Psoas muscle (tissue), 8 donors: ENCODE measurements around the gene LEF1. TPM values are rescaled to one million over a fixed set of nuclear protein-coding genes. Genes with fewer than 3 reads are reported as not detected.

Experiments
- ATAC-seq, 4 donors: fragments of 200-7000 bp; cut with Tn5 transposase; one replicate each; pipeline ENCODE4 v1.9.1; 2020; ENCODE audit warnings: moderate library complexity in 3 of 4, mild to moderate bottlenecking in 2 of 4
- DNase-seq, 2 donors: peaks; one replicate each; pipeline ENCODE4 v3.0.0-alpha.2; 2020
- H3K27ac ChIP-seq: fragments of 200-600 bp; one replicate; pipeline ENCODE4 v1.8.0; 2022
- H3K27me3 ChIP-seq, 3 donors: fragments of 200-600 bp in 1 of 3; one replicate each; pipeline versions ENCODE4 v1.6.1 to v1.8.0; 2013 to 2022; ENCODE audit warnings: low read length in 2 of 3, mild to moderate bottlenecking in 2 of 3, moderate library complexity in 1 of 3; ENCODE audit not compliant: insufficient read depth in 3 of 3
- H3K36me3 ChIP-seq, 2 donors: fragments of 200-600 bp in 1 of 2; one replicate each; pipeline versions ENCODE4 v1.6.1 to v1.8.0; 2013 to 2022; ENCODE audit warnings: low read depth in 1 of 2, mild to moderate bottlenecking in 1 of 2, moderate library complexity in 1 of 2; ENCODE audit not compliant: insufficient read depth in 1 of 2
- H3K4me1 ChIP-seq: fragments of 200-600 bp; one replicate; pipeline ENCODE4 v1.8.0; 2022
- H3K4me3 ChIP-seq: fragments of 200-600 bp; one replicate; pipeline ENCODE4 v1.8.0; 2022; ENCODE audit warnings: mild to moderate bottlenecking
- H3K9me3 ChIP-seq: fragments of 200-600 bp; one replicate; pipeline ENCODE4 v1.8.0; 2022
- WGBS, 3 donors: extraction: QIAGEN DNeasy Blood & Tissue Kit; methylation state at CpG; one replicate each; pipeline versions ENCODE4 v1.1.6 to v1.1.7; 2013; 5-methylcytosine and 5-hydroxymethylcytosine counted together
- intact Hi-C, 2 donors: fragments of 100-400 bp; cut with DNase I; formaldehyde crosslinking; loops; one replicate each; pipeline versions ENCODE4 v1.11.0 to v1.14.2; 2022
- polyA plus RNA-seq, 3 donors: library from polyadenylated mRNA; stranded (reverse); fragments of 200-250 nt; gene quantifications; one replicate each; pipeline ENCODE4 v1.2.3, GENCODE V29; 2013
- total RNA-seq, 4 donors: library from RNA; stranded (reverse); fragmentation: NEBNext Ultra II Directional in 2 of 4; extraction: Animal tissue kit (Norgen Biotek cat#: 25700) in 2 of 4; gene quantifications; one replicate each; pipeline versions ENCODE4 v1.2.1 to v1.2.4, GENCODE V29; 2021 to 2023
- TF ChIP-seq, protein P1 (sequence below): fragments of 200-600 bp; IDR thresholded peaks from one replicate; pipeline ENCODE4 v1.8.0; 2022; ENCODE audit warnings: antibody characterized with exemption
- donor health status: healthy with polysubstance abuse.
- donor health status: DM: no; HTN: no; CAD: no; lungs with moderate emphysema.
- donor health status: Bipolar disorder and iron deficiency.
- donor health status: healthy.
- donor health status: DM: yes; HTN: yes; CAD: no.
- donor health status: DM: no; HTN: no; CAD: no.
- donor health status: DM: no; HTN: no; CAD: no.
- donor health status: DM: yes; HTN: yes; CAD: no.

Gene LEF1
- total and polyA plus RNA-seq, 7 donors = 0.10 to 0.44 (median 0.29) TPM

DNA sequence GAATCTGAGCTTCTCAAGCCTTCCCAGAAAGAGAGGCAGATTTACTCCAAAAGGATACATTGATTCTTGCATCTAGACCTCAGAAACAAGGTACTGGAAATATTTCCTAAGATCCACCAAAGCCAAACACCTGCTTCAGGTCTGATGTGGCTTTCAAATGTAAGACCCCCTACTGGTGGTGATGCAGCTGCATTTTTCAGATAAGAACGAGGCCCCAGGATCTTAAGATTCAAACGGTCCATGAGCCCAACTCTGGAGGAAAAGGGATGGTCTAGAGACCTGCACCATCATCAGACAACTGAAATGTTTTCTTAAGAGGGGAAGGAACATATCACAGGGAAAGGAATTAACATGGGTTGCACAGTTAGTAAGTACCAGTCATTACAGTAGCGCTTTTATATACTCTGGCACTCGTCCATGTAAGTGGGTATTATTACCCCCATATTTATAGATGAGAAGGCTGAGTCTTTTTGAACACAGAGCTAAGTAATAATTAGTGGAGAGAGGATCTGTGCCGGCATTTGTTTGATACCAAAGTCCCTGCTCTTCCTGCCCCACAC lies 73.7 kb downstream of the LEF1 start:
- no peaks in the 10 kb centered on the region for H3K27me3 ChIP-seq
- intact Hi-C loops = no loop called here
- ATAC-seq (no peak), DNase-seq (no peak)
- TF ChIP-seq, protein P1, sequence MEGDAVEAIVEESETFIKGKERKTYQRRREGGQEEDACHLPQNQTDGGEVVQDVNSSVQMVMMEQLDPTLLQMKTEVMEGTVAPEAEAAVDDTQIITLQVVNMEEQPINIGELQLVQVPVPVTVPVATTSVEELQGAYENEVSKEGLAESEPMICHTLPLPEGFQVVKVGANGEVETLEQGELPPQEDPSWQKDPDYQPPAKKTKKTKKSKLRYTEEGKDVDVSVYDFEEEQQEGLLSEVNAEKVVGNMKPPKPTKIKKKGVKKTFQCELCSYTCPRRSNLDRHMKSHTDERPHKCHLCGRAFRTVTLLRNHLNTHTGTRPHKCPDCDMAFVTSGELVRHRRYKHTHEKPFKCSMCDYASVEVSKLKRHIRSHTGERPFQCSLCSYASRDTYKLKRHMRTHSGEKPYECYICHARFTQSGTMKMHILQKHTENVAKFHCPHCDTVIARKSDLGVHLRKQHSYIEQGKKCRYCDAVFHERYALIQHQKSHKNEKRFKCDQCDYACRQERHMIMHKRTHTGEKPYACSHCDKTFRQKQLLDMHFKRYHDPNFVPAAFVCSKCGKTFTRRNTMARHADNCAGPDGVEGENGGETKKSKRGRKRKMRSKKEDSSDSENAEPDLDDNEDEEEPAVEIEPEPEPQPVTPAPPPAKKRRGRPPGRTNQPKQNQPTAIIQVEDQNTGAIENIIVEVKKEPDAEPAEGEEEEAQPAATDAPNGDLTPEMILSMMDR = no peak
- no peak overlapping the region for H3K27ac ChIP-seq
- no peaks in the 10 kb centered on the region for H3K4me1 ChIP-seq
- WGBS, 3 donors = 62 to 67% (median 62%) methylated on average over 5 of the region's 5 CpGs
- no peaks in the 10 kb centered on the region for H3K36me3 ChIP-seq
- no peak overlapping the region for H3K4me3 ChIP-seq
- no peaks in the 10 kb centered on the region for H3K9me3 ChIP-seq

DNA sequence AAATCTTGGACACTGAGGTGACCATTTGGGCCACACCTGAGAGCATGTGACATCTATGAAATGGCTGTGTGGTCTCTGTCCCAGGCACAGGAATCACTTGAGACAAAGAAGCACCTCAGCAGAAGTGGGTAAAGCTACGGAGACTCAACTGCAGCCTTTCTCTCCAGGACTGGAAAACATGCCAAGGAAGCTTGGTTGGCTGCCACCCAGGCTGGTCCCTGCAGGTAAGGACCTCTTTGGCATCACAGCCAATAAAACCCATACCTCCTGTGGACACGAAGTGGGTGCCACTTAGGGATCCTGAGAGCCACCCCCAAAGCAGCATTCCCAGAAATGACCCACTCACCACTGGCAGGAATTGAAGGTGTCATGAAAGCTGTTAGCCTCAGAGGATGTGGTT lies 74.6 kb downstream of the LEF1 start:
- Histone ChIP-seq H3K36me3 (no peaks in the 10 kb centered on the region), H3K4me3 (no peak overlapping the region), H3K27me3 (no peaks in the 10 kb centered on the region), H3K4me1 (no peaks in the 10 kb centered on the region), H3K9me3 (no peaks in the 10 kb centered on the region), H3K27ac (no peak overlapping the region)
- ATAC-seq (no peak), DNase-seq (no peak)
- TF ChIP-seq, protein P1 = no peak
- intact Hi-C loops = no loop called here
- WGBS, 3 donors = 75 to 87% (median 80%) methylated on average over 2 of the region's 2 CpGs

DNA sequence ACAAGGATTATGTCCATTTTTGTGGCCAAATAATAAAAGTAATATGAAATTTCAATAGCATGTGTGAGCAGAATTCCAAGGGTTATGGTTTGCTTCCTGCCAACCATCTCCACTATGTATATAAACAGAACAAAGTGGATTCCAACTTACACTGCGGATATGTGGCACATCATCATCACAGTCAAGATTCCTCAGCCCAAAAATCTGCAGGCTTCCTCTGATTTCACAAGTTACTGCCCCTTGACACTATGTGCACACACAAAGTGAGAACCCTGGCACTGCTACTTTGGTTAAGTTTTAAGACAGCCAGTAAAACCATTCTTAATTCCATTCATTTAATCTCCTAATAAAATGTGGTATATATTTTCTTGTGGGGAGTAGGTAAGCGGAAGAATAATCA lies 76.4 kb downstream of the LEF1 start:
- Histone ChIP-seq H3K36me3 (no peaks in the 10 kb centered on the region), H3K27me3 (no peaks in the 10 kb centered on the region), H3K9me3 (no peaks in the 10 kb centered on the region), H3K4me1 (no peaks in the 10 kb centered on the region), H3K27ac (no peak overlapping the region), H3K4me3 (no peak overlapping the region)
- TF ChIP-seq, protein P1 = no peak
- DNase-seq (no peak), ATAC-seq (no peak)
- WGBS, 3 donors = 87 to 90% (median 88%) methylated on average over 2 of the region's 2 CpGs
- intact Hi-C loops = no loop called here

DNA sequence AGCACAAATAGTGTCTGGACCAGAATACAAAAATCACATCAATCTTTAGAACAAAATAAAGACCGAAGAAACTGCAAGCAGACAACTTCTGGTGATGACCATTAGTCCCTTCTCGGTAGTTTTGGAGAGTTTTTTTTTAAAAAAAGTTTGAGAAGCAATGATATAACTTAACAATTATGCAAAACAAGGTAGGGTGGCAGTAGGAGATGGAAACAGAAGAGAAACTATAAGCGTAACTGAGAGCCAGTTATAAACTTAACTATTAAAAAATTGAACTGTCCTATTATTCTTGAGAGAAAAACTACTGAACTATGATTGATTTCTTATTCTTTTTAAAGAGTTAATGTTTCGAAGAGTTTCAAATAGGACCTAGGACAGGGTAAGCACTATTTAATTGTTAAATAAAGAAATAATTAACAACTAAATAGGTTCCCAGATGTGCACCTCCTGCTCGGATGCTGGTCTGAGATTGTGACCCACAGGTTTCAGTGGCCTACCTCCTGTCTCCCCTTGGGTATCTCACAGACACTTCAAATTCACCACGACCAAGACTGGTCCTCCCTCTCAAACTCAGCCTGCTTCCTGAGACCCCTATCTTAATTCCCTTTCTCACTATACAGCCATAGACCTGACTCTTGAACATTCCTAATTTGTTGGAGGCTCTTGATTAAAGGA lies 81.3 kb downstream of the LEF1 start:
- DNase-seq = no peak
- ATAC-seq = no peak

More for the DNA sequence above, 81.3 kb downstream of the LEF1 start:
- no peaks in the 10 kb centered on the region for H3K36me3 ChIP-seq
- H3K4me3 ChIP-seq = no peak overlapping the region
- H3K9me3 ChIP-seq = no peaks in the 10 kb centered on the region
- WGBS, 3 donors = 80 to 85% (median 85%) methylated on average over 6 of the region's 6 CpGs
- no peak overlapping the region for H3K27ac ChIP-seq
- H3K27me3 ChIP-seq = no peaks in the 10 kb centered on the region
- intact Hi-C loops = no loop called here
- no peaks in the 10 kb centered on the region for H3K4me1 ChIP-seq
- TF ChIP-seq, protein P1 = no peak
